NCI-H146 treated with DMSO at 0.1 percent for 48 hours (cell line): ENCODE data around the gene GIMD1.

Experiments
- DNase-seq: peaks from one replicate; lab custom pipeline; 2025; ENCODE audit not compliant: unreplicated experiment; lab: John Stamatoyannopoulos, UW

Gene GIMD1

DNA sequence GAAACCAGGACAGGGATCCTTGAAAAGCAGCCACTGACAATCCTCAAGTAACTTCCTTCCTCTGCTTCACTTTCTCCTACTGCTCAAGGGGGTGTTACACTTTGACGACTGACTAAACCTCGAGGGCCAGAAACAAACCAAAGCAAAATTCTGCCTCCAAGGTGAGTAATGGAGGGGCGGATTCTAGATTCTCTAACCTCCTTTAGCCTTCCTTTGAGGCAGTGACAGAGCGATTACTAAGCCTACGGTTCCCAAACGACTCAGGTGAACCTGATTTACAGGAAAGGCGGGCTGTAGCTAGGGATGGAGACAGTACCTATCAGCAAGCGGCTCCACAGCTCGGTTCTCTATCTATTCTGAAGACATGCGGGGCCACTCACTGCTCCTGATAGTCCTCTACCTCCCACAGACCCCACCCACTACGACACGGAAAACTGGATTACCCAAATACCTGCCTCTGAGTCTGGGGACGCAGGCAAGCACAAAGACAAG lies 53.1 kb downstream of the GIMD1 start:
- DNase-seq, result peak; percentile 58

DNA sequence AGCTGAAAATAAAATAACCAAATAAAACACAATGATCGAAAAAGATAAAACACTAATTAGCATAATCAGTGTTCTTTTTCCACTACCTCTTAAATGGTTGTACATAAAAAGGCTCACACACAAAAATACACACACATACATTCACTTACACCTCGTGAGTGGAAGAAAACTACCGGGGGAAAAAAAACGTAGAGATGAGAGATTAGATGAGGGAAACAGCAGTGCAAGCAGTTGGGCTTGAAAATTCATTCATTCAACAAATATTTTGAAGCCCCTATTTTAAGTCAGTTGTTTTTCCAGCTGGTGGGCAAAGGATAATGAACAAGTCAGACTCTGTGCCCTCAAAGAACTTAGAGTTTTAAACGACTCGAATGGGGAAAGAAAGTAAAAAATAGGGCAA lies 53.6 kb downstream of the GIMD1 start:
- DNase-seq, result peak; percentile 19

- DNase-seq, result no peak
Measured at GRCh38 chr4:106312997-106313522, 55.5 kb downstream of the GIMD1 start.

GRCh38 chr4:106312377-106312776 lies 56.2 kb downstream of the GIMD1 start:
- no peak for DNase-seq
